ENCODE data around the gene MICAL2. TPM values are rescaled to one million over a fixed set of nuclear protein-coding genes. Genes with fewer than 3 reads are reported as not detected.

MICAL2 gene
- total and polyA plus RNA-seq, 7 donors = 6.8 to 45.7 (median 15.0) TPM

DNA sequence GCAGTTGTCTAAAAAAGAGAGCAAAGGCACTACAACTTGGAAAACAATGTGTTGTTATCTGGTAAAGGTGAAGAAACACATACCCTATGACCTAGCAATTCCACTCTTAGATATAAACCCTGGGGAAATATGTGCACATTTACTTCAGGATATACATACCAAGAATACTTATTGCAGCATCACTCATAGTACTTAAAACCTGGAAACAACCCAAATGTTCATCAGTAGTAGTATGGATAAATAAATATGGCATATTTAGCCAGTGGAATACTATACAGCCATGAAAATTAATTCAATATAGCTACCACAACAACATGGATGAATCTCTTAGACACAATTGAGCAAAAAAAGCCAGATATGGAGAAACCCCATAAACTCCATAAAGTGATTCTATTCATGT is 26.1 kb upstream of the MICAL2 start:
- Histone ChIP-seq H3K4me3 (no peak overlapping the region), H3K9me3 (no peaks in the 10 kb centered on the region), H3K4me1 (peaks cover 24% of the 10 kb centered on the region), H3K27me3 (ENCODE audit: insufficient read depth in 3 of 3, low read length in 2 of 3) (no peaks in the 10 kb centered on the region), H3K27ac (no peak overlapping the region), H3K36me3 (ENCODE audit: insufficient read depth in 1 of 2, low read depth in 1 of 2) (no peaks in the 10 kb centered on the region)
- DNase-seq = no peak
- intact Hi-C loops (cut with DNase I) = no loop called here
- ATAC-seq = no peak
- TF ChIP-seq, protein P1, sequence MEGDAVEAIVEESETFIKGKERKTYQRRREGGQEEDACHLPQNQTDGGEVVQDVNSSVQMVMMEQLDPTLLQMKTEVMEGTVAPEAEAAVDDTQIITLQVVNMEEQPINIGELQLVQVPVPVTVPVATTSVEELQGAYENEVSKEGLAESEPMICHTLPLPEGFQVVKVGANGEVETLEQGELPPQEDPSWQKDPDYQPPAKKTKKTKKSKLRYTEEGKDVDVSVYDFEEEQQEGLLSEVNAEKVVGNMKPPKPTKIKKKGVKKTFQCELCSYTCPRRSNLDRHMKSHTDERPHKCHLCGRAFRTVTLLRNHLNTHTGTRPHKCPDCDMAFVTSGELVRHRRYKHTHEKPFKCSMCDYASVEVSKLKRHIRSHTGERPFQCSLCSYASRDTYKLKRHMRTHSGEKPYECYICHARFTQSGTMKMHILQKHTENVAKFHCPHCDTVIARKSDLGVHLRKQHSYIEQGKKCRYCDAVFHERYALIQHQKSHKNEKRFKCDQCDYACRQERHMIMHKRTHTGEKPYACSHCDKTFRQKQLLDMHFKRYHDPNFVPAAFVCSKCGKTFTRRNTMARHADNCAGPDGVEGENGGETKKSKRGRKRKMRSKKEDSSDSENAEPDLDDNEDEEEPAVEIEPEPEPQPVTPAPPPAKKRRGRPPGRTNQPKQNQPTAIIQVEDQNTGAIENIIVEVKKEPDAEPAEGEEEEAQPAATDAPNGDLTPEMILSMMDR (IDR thresholded peaks at IDR 0.05) = no peak

GRCh38 chr11:12085371-12086251 is 24.8 kb upstream of the MICAL2 start:
- ATAC-seq (no peak), DNase-seq (no peak)
- Histone ChIP-seq H3K9me3 (no peaks in the 10 kb centered on the region), H3K36me3 (ENCODE audit: insufficient read depth in 1 of 2, low read depth in 1 of 2) (no peaks in the 10 kb centered on the region), H3K27ac (peak overlapping the region; percentile 70), H3K27me3 (ENCODE audit: insufficient read depth in 3 of 3, low read length in 2 of 3) (no peaks in the 10 kb centered on the region), H3K4me3 (no peak overlapping the region), H3K4me1 (peaks cover 24% of the 10 kb centered on the region)
- TF ChIP-seq, protein P1 (IDR thresholded peaks at IDR 0.05) = no peak
- intact Hi-C loops (cut with DNase I) = no loop called here
- 81 to 85% (median 83%) methylated on average over 11 of the region's 11 CpGs for WGBS, 3 donors

DNA sequence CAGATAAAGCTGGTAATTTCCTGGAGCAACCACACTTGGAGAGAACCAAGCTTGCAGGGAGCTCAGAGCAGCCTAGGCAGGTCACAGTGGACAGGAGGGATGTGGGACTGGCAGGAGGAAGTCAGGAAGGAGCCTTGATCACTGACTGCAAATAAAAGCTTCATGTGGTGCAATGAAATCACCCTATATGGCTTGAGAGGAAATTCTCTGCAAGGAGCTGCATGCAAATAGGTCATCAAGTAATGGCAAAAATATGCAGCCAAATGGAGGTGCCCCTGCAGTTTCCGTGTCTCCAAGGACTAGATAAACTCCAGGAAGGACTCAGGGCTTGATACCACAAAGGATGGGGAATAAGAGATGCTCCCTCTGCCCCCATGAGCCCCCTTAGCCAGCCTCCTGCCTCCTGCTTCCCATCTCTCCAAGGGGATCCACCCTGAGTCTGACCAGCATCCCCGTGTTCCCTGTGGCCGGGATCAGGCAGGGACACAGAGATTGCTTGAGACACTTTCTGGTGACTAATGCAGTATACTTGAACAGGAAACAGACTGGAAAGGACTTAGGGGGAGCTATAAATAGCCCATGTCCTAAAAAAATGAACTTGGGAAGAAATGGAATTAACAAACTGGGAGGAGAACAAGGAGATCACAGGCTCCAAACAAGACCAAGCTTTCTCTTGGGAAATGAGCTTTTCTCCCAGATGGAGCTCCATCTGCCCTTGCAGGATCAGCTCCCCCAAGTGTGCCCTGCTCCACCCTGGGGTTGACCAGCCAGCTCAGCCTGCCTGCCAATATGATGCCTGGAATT is 23.9 kb upstream of the MICAL2 start:
- no peaks in the 10 kb centered on the region for H3K27me3 ChIP-seq (ENCODE audit: insufficient read depth in 3 of 3, low read length in 2 of 3)
- 28 to 41% (median 34%) methylated on average over 3 of the region's 3 CpGs for WGBS, 3 donors
- H3K4me1 ChIP-seq = peaks cover 24% of the 10 kb centered on the region
- H3K4me3 ChIP-seq = no peak overlapping the region
- peak; percentile 71 to 81 for DNase-seq
- H3K36me3 ChIP-seq (ENCODE audit: insufficient read depth in 1 of 2, low read depth in 1 of 2) = no peaks in the 10 kb centered on the region
- peak overlapping the region; percentile 70 for H3K27ac ChIP-seq
- peak; percentile 85 to 94 (median 90) for ATAC-seq
- no peaks in the 10 kb centered on the region for H3K9me3 ChIP-seq
- TF ChIP-seq, protein P1 (IDR thresholded peaks at IDR 0.05) = no peak
- intact Hi-C loops (cut with DNase I) = no loop called here

GRCh38 chr11:12087075-12088004 is 23.1 kb upstream of the MICAL2 start:
- intact Hi-C loops (cut with DNase I) = no loop called here
- no peaks in the 10 kb centered on the region for H3K9me3 ChIP-seq
- no peaks in the 10 kb centered on the region for H3K36me3 ChIP-seq (ENCODE audit: insufficient read depth in 1 of 2, low read depth in 1 of 2)
- TF ChIP-seq, protein P1 (IDR thresholded peaks at IDR 0.05) = peak; percentile 13
- H3K27ac ChIP-seq = peak overlapping the region; percentile 70
- H3K4me1 ChIP-seq = peaks cover 24% of the 10 kb centered on the region
- H3K4me3 ChIP-seq = no peak overlapping the region
- 72 to 73% (median 73%) methylated on average over 7 of the region's 7 CpGs for WGBS, 3 donors
- no peaks in the 10 kb centered on the region for H3K27me3 ChIP-seq (ENCODE audit: insufficient read depth in 3 of 3, low read length in 2 of 3)
- DNase-seq (peak in 1 of 2 donors; percentile 38), ATAC-seq (peak in 3 of 4 donors; percentile 18 to 58 (median 29))

All from psoas muscle (tissue), 8 donors.